NCI-H82 treated with DMSO at 0.1 percent for 48 hours (cell line): ENCODE data around the gene TCF7L2.

ENCODE experiments used
- DNase-seq: peaks from one replicate; lab custom pipeline; 2025; ENCODE audit not compliant: unreplicated experiment; lab: John Stamatoyannopoulos, UW

The TCF7L2 gene

DNA sequence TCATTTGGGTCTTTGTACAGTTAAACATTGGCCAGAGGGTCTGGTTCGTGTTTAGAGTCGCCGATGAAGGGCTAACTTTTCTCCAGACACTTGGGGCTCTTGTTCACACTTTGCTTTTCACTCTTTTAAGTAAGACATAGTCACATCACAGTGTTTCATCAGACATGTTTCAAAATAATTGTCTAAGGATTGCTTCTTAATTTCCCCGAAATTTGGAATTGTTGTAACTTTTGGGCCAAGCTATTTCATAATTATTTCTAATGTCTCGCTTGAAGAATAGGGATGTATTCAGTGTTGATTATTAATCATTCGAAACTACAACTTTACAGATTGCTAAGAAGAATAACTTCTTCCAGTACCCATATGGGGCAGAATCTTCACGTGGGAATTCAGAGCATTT lies 92.8 kb downstream of the TCF7L2 start:
- no peak for DNase-seq

DNA sequence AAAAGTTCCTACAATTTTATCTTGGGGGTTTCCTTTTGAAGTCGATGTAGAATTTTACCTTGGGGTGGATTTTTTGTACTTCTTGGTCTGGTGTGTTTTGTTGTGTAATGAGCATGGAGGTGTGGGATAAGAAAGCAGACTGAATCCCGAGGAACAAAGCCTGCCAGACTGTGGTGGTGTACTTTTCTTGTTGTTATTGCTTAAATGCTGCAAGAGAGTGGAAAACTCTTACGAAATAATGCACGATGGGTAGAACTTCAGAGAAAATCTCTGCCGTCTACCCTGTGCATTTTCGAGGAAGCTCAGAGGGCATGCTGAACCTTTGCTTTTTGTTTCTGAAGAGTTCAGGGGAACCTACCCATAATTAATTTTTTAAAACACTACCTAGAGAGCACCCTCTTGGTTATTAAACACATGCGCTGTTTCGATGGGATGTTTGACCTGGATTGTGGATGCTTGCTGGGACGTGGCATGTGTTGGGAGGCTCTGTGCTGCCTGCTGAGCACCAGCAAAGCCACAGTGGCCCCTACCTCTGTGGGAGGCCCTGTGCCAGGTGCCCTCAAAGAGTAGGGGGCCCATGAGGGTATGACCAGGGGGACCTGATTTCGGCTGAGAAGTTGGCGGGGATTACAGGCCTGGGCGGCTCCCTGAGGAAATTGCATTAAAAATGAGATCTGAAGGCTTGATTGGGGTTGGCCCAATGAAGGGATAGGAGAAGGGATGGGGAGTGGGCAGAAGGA lies 94.1 kb downstream of the TCF7L2 start:
- no peak for DNase-seq

DNA sequence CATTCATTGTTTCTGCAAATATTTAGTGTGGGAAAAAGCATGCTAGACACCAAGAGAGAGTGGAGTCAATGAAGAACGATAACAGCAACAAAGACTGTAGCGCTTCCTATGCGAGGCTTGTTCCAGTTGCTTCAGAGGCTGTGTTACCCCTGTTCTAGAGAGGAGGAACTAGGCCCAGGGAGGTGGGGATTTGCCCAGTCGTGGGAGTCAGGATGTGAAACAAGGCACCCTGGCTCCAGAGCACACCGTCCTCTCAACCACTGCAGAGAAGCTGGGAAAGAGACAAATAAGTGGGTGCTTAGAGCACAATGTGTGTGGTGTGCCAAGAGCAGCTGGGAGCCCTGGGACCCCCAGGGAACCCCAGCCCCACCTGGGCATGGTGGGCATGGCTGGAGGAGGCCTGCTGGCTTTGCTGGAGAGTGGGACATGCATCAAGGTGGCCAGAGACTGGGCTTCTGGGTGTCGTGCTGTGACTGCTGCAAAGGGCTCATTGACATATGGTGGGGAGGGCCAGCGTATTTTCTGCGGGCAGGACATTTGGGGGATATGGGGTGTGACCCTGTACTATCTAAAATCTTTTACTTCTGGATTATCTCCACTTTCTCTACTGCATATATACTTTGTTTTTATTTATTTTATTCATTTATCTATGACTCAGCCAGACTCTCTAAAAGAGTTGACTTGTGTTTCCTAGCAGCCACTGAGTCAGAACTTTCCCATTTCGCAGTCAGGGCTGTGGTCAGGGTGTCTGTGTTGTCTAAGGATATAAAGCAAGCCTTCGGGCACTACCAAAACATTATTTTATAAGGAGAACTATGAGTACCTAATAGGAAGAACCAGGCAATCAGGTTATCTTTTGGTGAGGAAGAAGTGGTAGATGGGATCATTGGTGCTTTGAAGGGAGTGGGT lies 95.4 kb downstream of the TCF7L2 start:
- DNase-seq = no peak

DNA sequence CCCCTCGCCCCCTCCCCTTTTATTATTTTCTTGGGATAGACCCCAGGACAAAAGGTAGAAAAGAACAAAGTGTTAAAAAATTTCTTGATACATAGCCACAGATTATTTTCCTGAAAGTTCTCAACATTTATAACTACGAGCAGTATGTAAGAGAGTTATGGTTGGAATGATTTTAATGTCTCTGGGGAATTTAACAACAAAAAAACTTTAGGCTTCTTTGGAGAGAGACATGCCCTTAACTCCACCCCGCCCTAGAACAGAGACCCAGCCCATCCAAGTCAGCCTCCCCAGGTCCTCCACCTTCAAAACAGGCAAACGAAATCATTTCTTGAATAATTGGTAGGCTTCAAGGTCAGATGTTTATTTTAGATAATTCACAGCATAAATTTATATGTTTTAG lies 97.1 kb downstream of the TCF7L2 start:
- no peak for DNase-seq

GRCh38 chr10:113047605-113047962 lies 97.5 kb downstream of the TCF7L2 start:
- DNase-seq = no peak

- DNase-seq = no peak
These were observed 98.1 kb downstream of the TCF7L2 start for GRCh38 chr10:113047963-113048781.

- no peak for DNase-seq
These were observed 99.8 kb downstream of the TCF7L2 start for GRCh38 chr10:113049881-113050280.

DNA sequence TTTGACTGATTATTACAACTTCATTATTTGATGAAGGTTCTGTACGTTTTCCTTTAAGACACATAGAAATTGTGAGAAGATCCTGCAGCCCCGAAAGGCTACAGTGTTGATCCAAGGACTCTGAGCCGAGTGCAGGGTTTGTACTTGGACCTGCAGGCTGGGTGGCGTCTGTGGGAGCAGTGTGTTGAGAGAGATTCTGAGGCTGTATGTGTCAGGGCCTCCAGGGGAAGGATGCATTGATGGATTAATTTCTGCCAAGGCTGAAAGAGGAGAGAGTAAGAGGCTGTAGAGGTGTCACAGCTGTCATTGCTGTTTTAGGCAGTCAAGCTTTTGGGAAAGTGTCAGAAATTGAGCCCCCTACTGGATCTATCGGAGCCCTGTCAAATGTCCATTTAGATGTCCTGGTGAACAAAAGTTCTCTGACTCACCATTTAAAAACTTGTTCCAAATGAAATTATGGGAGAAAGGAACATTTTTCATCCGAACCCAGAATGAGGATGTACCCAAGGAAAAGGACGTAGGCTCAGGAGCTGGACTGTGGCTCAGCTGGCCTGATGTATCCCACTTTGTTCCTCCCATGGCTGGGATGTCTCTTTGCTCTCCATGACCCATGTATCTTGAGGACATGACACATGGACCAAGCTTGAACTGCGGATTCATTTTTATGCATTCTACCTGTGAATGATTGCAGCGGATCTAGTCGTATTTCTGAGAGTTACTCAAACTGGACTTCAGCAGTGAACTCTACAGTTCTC lies 102.2 kb downstream of the TCF7L2 start:
- no peak for DNase-seq

- no peak for DNase-seq
These were observed 103.0 kb downstream of the TCF7L2 start for GRCh38 chr10:113053091-113053490.

GRCh38 chr10:113053881-113054280 lies 103.8 kb downstream of the TCF7L2 start:
- no peak for DNase-seq

DNA sequence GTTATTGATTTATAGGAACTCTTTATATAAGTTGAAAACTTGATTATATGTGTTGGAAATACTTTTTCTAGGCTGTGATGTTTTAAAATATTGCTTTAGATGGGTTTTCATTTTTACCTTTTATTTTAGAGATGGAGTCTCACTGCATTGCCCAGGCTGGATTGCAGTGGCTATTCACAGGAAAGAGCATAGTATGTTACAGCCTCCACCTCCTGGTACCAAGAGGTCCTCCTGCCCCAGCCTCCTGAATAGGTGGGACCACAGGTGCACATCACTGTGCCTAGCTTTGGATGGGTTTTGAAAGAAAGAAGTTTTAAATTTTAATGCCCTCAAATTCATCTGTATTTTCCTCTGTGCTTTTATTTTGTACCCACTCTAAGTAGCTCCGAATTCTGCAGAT lies 105.4 kb downstream of the TCF7L2 start:
- DNase-seq = no peak

- no peak for DNase-seq
These were observed 106.0 kb downstream of the TCF7L2 start for GRCh38 chr10:113056030-113056429.

DNA sequence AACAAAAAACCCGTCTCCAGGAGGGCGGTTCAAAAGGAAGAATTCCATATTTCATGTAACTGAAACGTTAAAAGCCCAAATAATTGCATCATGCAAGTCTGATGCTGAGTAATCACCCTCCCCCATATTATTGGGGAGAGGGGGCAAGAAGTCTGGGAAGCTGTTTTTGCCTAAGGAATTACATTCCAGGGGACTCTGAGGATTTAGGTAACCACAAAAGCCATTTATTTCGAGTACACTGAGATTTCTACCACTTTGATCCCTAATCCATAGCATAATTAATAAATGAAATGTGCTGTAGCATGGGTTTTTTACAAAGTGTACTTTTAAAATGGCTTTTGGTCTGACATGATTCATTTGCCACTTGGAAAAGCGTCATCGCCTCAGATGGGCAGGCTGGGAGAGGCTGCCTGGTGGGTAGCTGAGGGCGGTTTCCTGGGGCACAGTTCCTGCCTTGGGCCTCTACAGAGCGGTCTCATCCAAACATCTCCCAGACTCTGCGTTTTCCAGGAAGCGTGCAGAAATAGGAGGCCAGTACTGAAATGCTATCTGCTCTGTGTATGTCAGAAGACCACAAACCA lies 106.5 kb downstream of the TCF7L2 start:
- no peak for DNase-seq

DNA sequence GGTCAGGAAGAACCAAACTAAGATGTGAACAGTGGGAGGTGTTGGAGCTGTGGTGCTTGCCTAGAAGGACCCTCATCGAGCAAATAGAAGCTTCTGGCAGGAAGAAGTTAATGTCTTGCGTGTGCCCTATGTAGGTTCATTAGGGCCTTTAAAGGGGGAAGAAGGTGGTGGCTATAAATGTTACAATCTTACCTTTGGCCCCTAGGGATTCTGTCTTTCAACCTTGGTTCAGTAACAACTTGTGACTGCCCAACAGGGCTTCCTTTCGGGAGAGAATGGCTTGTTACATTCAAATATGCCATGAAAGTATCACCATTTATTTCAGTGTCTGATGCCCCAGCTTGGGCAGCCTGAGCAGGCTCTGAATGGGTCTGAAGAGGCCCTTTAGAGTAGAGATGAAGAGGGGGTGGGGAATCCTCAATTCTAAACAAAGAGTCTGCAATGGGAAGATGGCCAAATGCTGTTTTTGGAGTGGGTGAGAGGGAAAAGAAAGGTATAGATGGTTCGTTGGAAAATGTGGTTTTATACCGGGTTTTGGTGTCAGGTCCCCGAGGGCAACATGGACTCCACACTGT lies 108.0 kb downstream of the TCF7L2 start:
- no peak for DNase-seq

DNA sequence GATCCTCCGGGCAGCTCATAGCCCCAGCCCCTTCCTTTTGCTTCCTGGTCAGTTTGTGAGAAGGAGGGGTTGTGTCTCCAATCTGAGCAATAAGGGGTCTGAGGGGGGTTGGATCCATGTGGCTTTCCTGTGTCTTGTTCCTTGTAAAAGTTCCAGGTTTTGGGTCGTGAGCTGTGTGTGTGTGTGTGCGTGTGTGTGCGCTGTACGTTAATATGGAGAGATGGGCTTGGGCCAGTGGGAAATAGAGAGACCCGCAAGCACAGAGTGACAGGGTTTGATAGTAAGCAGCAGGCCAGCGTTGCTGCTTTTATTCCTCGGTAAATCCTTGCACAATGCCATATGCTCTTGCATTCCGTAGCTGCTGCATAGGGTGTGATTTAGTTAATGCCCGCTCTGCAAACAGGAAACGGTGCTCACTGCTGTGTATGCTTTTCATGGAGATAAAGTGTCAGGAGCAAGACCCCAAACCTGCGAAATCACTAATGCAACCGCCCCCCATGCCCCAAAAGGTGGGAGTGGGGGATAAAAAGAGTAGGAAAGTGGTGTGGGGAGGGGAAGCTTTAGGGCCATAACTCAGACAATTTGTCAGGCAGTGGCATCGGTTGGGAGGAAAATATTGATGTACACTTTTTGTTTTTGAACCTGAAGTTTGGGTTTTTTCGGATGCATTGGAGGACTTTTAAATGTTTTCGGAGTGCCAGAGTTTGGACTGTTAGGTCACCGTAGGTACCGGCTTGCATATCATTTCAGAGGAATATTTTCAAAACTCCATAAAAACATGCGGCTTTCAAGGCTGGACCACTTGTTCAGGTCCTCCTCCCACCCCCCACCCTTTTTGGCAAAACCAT lies 108.7 kb downstream of the TCF7L2 start:
- peak; percentile 44 for DNase-seq

GRCh38 chr10:113059371-113059780 lies 109.3 kb downstream of the TCF7L2 start:
- DNase-seq = no peak

DNA sequence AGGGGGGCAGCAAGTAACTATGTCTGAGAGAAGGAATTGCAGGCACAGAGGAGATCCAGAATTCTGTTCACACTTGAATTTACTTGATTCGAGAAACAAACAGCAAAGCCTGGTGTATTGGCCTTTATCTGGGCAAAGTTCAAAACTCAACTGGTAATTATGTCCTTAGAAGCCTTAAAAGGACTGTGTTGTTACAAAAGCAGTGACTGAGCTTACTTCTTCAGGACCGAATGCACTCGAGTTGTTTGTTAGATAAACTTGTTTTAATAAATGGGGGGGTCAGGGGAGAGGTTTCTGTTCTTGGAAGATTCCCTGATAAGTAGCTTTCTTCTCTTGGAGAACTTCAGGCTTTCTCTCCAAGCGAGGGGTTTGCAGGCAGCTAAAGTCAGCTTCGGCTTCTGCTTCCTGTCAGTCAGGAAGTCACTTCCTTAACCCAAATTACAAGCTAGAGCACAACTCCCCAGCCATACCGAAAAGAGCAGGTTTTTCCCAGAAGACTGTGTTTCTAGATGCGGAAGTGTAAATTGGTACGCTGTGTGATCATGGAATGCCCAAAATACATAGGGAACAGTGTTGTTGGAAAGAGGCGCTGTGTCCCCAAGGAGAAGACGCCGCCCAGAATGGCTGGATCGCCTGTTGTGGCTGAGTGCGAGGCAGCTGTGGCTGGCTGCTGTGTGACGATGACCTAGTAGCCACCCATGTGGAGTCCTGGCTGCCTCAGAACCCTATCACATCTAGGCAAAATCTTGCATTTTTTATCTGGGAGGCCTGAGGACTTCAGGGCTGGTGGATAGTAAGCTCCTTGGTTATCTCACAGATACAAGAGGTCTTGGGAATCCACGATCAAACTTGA lies 110.4 kb downstream of the TCF7L2 start:
- DNase-seq = no peak

GRCh38 chr10:113061054-113061430 lies 111.0 kb downstream of the TCF7L2 start:
- DNase-seq = no peak
